GM12891 (cell line): ENCODE data around the gene TSPAN9.

Experiments
- DNase-seq: peaks from one replicate; pipeline ENCODE4 v3.0.0; 2011; ENCODE audit warnings: low spot score; ENCODE audit not compliant: insufficient read length
- FAIRE-seq: peaks from 2 replicates; lab custom pipeline; 2011; peaks lifted over from hg19 to GRCh38; lab: Jason Lieb, UNC
- PAX5 ChIP-seq: IDR thresholded peaks from 2 replicates; pipeline ENCODE4 v1.6.1; 2011; ENCODE audit warnings: low read length, moderate library complexity, mild to moderate bottlenecking; ENCODE audit not compliant: insufficient read depth, severe bottlenecking
- POLR2A ChIP-seq: IDR thresholded peaks from 2 replicates; pipeline ENCODE4 v1.6.1; 2011; ENCODE audit warnings: low read depth, low read length, control low read depth
- POLR2AphosphoS5 ChIP-seq: IDR thresholded peaks from 2 replicates; pipeline ENCODE4 v1.6.1; 2011; ENCODE audit warnings: low read depth, low read length, control low read depth
- POU2F2 ChIP-seq: IDR thresholded peaks from 2 replicates; pipeline ENCODE4 v1.6.1; 2011; ENCODE audit warnings: low read depth, mild to moderate bottlenecking, control low read depth, low read length, moderate library complexity
- SPI1 ChIP-seq: IDR thresholded peaks from 2 replicates; pipeline ENCODE4 v1.6.1; 2011; ENCODE audit warnings: low read depth, low read length, control low read depth
- TAF1 ChIP-seq: IDR thresholded peaks from 2 replicates; pipeline ENCODE4 v1.6.1; 2011; ENCODE audit warnings: low read depth, low read length, control low read depth

Gene TSPAN9

DNA sequence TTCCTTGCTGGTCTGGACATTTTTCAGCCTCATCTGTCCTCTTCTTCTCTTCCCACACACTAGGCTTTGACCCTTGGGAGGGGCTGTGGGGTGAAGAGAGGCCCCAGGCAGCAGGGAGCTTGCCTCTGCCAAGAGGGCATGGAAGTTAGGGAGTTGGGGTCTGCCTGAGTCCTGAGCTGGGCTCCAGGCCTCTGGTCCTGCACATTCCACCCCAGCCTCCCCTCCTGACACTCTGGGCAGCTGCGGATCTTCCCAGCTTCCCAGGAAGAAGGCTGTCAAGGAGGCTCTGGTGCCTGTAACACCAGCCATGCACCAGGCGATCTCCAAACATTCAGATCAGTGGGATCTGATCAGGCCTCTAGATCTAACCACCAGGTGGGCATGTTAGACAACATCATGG, 244.7 kb downstream of the TSPAN9 start:
- FAIRE-seq = no peak
- TF ChIP-seq SPI1 = no peak
- TF ChIP-seq POLR2A = no peak
- TF ChIP-seq TAF1 = no peak
- no peak for TF ChIP-seq POLR2AphosphoS5
- TF ChIP-seq POU2F2 = no peak
- no peak for TF ChIP-seq PAX5
- no peak for DNase-seq

DNA sequence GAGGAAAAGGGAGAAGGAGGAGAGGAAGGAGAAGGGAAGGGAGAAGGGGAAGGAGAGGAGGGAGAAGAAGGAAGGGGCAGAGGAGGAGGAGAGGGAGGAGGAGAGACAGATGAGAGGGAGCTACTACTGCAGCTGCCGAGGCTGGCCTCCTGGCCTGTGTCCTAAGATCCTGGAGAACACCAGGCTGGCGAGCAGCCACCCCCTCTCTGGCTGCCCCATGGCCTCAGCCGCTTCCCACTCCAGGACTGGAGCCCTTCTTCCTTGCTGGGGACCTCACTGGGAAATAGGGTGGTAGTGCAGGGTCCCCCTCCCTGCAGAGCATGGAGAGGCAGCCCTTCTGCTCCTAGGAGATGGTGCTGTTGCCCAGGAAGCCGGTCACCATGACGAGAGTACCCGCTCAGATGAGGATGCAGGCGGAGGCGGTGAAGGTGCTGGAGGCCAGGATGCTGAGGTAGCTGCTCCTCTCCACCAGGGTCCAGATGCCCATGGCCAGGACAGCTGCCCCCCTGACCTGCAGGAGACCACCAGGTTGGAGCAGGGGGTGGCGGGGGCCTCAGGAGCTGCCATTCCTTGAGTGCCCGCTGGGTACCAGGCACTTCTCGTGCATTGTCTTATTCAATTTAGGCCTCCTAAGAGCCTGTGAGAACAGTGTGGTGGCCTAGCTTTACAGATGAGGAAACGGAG, 246.0 kb downstream of the TSPAN9 start:
- TF ChIP-seq TAF1 (no peak), POLR2AphosphoS5 (no peak), PAX5 (no peak), SPI1 (no peak), POU2F2 (no peak), POLR2A (no peak)
- FAIRE-seq (no peak), DNase-seq (no peak)

DNA sequence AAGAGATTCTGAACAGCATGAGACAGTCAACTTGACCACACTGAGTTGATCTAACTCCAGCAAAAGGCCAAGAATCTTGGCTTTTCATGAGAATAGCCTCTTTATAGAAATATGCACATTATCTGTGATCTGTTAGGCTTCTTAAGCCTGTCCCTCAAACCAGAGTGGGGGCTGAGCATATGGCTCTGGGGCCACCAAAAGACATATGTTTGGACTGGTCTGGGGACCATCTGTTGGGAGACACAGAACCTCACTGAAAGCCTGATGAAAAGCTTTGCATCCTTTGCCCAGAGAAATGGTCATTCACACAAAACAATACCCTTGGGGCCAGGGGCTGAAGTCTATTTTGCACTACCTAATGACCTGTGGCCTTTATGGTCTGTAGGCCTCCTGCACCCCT, 248.6 kb downstream of the TSPAN9 start:
- no peak for TF ChIP-seq POLR2A
- TF ChIP-seq PAX5 = no peak
- TF ChIP-seq TAF1 = no peak
- TF ChIP-seq POU2F2 = no peak
- no peak for TF ChIP-seq SPI1
- no peak for TF ChIP-seq POLR2AphosphoS5
- DNase-seq = no peak
- no peak for FAIRE-seq

DNA sequence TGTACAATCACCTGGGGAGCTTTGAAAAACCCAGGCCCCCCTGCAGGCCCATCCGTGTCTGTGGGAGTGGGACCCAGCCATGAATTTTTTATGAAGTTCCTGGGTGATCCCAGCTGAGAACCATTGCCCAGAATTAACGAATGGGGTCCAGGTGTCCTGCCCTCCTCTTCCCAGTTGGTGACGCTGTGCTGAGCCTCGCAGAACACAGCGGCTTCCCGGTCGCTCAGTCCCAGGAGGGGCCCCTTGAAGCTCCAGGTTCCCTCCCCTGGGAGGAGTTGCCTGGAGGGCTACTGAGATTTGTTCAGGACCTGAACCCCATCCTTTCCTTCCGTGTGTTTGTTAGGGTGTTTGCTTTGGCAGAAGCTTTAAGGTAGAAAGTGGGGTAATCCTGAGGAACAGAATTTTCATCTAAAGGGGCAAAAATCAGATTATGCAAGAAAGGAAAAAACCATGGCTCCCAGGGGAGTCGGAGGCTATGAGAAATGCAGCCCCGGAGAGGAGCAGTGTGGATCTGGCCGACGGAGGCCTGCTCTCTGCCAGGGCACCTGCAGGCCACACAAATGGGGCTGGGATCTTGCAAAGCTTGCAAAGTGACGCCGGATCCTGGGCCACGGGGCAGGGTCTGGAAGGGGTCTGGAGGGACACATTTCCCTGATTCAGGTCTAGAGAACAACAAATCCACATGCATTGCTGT, 249.1 kb downstream of the TSPAN9 start:
- DNase-seq (no peak), FAIRE-seq (no peak)
- TF ChIP-seq POLR2A = no peak

DNA sequence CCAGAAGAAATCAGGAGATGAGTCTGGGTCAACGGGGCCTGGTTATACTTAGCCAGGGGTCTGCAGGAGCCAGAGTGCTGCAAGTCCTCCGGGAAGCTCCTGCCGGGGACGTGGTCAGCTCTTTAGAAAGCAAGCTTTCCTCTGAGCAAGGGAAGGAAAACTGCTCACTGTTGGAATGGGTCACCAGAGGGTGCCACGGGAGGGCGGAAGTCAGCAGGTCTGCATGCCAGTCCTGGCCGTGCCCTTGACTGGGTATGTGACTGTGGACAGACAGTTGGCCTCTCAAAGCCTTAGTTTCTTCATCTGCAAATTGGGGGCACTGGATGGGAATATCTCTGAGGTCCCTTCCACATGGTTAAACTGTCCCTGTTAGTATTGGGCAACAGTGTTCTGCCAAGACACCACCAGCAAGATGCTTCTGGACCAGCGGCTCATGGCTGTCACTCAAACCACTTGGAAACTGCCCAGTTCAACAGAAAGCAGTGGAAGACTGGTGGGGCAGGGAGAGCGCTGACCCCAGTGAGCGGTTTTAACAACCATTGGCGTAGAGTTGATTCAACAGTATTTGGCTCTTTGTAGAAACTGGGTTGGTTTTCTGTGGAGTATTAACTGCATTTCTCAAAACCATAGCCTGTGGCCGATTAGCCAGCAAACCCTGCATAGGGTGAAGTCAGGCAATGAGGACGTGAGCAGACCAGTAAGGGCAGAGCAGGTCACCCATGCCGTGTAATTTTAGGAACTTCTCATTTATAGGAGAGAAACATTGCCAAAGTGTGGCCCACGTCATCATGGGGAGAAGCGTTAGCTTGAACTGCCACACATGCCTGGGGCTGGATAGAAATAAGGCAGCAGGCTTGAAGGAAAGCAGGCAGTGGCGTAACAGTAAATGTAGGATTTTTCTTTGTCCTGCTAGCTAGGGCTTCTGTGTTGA, 249.9 kb downstream of the TSPAN9 start:
- TF ChIP-seq PAX5 (no peak), POLR2A (no peak), POU2F2 (no peak), POLR2AphosphoS5 (no peak), SPI1 (no peak), TAF1 (no peak)
- no peak for DNase-seq
- no peak for FAIRE-seq

DNA sequence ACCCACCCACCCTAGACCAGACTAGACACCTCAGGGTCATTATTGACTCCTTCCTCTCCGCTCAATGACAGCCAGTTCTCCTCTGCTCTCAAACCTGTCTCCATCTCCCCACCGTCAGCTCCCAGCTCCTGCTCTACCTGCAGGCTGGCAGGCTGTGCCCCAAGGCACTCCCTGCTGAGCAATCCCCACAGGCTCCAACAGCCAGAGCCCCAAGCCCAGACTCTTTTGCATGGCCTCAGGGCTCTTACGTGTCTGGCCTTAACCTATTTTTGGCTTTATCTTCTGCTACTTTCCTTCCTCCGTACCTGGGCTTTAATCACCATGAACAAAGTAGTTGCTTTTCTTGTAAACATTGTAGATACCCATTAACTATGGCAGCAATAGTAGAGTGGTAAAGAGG, 250.9 kb downstream of the TSPAN9 start:
- TF ChIP-seq POLR2AphosphoS5 (no peak), TAF1 (no peak), POU2F2 (no peak), PAX5 (no peak), POLR2A (no peak)
- FAIRE-seq = no peak
- no peak for DNase-seq

DNA sequence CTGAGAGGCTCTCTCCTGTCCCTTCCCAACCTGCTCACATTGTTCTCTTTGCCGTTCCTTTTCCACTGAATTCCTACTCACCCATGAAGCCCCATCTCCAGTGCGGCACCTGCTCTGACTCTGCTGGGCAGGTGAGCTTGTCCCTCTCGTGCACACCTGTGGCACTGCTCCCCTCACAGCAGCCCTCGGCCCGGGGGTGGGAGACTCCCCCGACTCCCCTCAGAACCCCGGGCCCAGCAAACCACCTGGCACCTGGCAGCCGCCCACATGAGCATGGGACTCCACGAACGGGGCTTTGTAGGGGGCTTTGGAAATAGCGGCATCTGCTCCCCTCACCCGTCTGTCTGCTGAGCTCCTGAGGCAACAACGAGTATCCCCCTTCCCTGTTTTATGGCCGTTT, 251.4 kb downstream of the TSPAN9 start:
- DNase-seq (no peak), FAIRE-seq (no peak)
- TF ChIP-seq POLR2A = no peak
- no peak for TF ChIP-seq POU2F2
- TF ChIP-seq TAF1 = no peak
- TF ChIP-seq POLR2AphosphoS5 = no peak
- no peak for TF ChIP-seq PAX5
- no peak for TF ChIP-seq SPI1

DNA sequence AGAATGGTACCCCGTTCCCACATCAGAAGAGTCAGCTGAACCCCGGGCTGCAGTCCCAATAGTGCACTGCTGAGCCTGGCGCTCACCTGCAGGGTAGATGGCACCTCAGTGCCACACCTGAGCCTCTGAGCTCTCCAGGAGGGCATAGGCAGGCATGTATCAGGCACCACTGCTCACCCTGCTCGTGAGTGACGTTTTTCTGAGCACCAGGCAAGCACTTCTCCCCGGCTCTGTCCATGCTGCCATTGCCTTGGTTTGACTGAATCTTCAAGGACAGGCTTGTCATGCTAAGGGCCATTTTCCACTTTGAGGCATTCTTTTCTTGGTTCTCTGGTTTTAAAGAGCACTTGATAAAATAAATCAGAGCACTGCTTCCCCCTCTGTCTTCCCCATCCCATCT, 252.2 kb downstream of the TSPAN9 start:
- no peak for FAIRE-seq
- no peak for DNase-seq
- TF ChIP-seq POLR2A (no peak), POLR2AphosphoS5 (no peak), TAF1 (no peak), SPI1 (no peak), PAX5 (no peak), POU2F2 (no peak)

DNA sequence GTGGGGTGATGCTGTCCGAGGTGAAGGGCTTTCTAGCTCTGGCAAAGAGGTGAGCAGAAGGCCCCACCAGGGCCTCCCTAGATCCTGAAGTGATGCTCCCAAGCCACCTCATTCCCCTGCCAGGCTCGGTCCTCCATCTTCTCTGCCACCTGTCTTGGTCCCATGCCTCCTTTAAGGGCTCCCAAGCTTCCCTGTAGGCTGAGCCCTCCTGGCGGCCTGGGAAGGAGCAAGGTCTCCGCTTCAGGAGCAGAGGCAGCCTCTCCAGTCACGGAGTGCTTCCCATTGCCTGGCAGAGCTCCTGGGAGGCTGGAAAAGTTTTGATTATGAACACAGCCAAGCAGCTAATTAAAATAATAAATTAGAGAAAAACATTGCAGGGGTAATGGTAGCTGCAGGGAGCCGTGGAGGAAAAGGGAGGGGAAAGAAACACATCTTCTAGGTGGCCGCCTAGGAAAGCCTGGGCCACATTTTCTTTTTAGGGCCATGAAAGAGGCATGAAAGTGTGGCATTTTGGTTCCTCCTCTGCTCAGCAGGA, 253.9 kb downstream of the TSPAN9 start:
- no peak for DNase-seq
- TF ChIP-seq POLR2A (no peak), POLR2AphosphoS5 (no peak), TAF1 (no peak), SPI1 (no peak), POU2F2 (no peak), PAX5 (no peak)
- no peak for FAIRE-seq
